ENCODE results near the gene NPHP4. TPM values are rescaled to one million over a fixed set of nuclear protein-coding genes. Genes with fewer than 3 reads are reported as not detected.

The NPHP4 gene
- polyA plus RNA-seq, 4 donors = 1.4 to 10.0 (median 2.8) TPM

- H3K4me3 ChIP-seq (ENCODE audit: low read depth in 1 of 3, low read length in 3 of 3) = no peak overlapping the region
- H3K27me3 ChIP-seq (ENCODE audit: control insufficient read depth in 3 of 3, insufficient read depth in 3 of 3, low read length in 3 of 3) = peaks cover 0 to 15% (median 0%) of the 10 kb centered on the region in 3 donors
- WGBS, 3 donors = 38 to 76% (median 58%) methylated on average over 5 of the region's 5 CpGs
- H3K27ac ChIP-seq (ENCODE audit: low read depth in 1 of 3, low read length in 2 of 3) = no peak overlapping the region
- peaks cover 0 to 7% (median 4%) of the 10 kb centered on the region in 3 donors for H3K4me1 ChIP-seq (ENCODE audit: control insufficient read depth in 3 of 3, insufficient read depth in 2 of 3, low read depth in 1 of 3, low read length in 2 of 3)
- no peaks in the 10 kb centered on the region for H3K9me3 ChIP-seq (ENCODE audit: control insufficient read depth in 2 of 2, insufficient read depth in 1 of 2, low read depth in 1 of 2, low read length in 1 of 2)
- no peaks in the 10 kb centered on the region for H3K36me3 ChIP-seq (ENCODE audit: control insufficient read depth in 3 of 3, insufficient read depth in 2 of 3, low read depth in 1 of 3, low read length in 3 of 3)
- DNase-seq (no peak), FAIRE-seq (no peak)
Observed at GRCh38 chr1:5997316-5997715, 5.1 kb upstream of the NPHP4 start.

GRCh38 chr1:5996641-5997270, 4.5 kb upstream of the NPHP4 start:
- Histone ChIP-seq H3K27ac (ENCODE audit: low read depth in 1 of 3, low read length in 2 of 3) (no peak overlapping the region), H3K27me3 (ENCODE audit: control insufficient read depth in 3 of 3, insufficient read depth in 3 of 3, low read length in 3 of 3) (peaks cover 0 to 15% (median 0%) of the 10 kb centered on the region in 3 donors), H3K9me3 (ENCODE audit: control insufficient read depth in 2 of 2, insufficient read depth in 1 of 2, low read depth in 1 of 2, low read length in 1 of 2) (no peaks in the 10 kb centered on the region), H3K4me1 (ENCODE audit: control insufficient read depth in 3 of 3, insufficient read depth in 2 of 3, low read depth in 1 of 3, low read length in 2 of 3) (peaks cover 0 to 7% (median 4%) of the 10 kb centered on the region in 3 donors), H3K36me3 (ENCODE audit: control insufficient read depth in 3 of 3, insufficient read depth in 2 of 3, low read depth in 1 of 3, low read length in 3 of 3) (no peaks in the 10 kb centered on the region), H3K4me3 (ENCODE audit: low read depth in 1 of 3, low read length in 3 of 3) (no peak overlapping the region)
- 86 to 90% (median 88%) methylated on average over 16 of the region's 16 CpGs for WGBS, 3 donors
- no peak for FAIRE-seq
- no peak for DNase-seq

GRCh38 chr1:5995871-5996630, 3.8 kb upstream of the NPHP4 start:
- FAIRE-seq (no peak), DNase-seq (no peak)
- 91 to 96% (median 95%) methylated on average over 17 of the region's 17 CpGs for WGBS, 3 donors

GRCh38 chr1:5994713-5995621, 2.7 kb upstream of the NPHP4 start:
- 72 to 80% (median 75%) methylated on average over 29 of the region's 29 CpGs for WGBS, 3 donors

More at GRCh38 chr1:5995871-5996630, 3.8 kb upstream of the NPHP4 start:
- no peak overlapping the region for H3K27ac ChIP-seq (ENCODE audit: low read depth in 1 of 3, low read length in 2 of 3)
- H3K4me1 ChIP-seq (ENCODE audit: control insufficient read depth in 3 of 3, insufficient read depth in 2 of 3, low read depth in 1 of 3, low read length in 2 of 3) = peaks cover 0 to 7% (median 4%) of the 10 kb centered on the region in 3 donors
- no peaks in the 10 kb centered on the region for H3K9me3 ChIP-seq (ENCODE audit: control insufficient read depth in 2 of 2, insufficient read depth in 1 of 2, low read depth in 1 of 2, low read length in 1 of 2)
- H3K4me3 ChIP-seq (ENCODE audit: low read depth in 1 of 3, low read length in 3 of 3) = no peak overlapping the region
- peaks cover 0 to 15% (median 0%) of the 10 kb centered on the region in 3 donors for H3K27me3 ChIP-seq (ENCODE audit: control insufficient read depth in 3 of 3, insufficient read depth in 3 of 3, low read length in 3 of 3)
- H3K36me3 ChIP-seq (ENCODE audit: control insufficient read depth in 3 of 3, insufficient read depth in 2 of 3, low read depth in 1 of 3, low read length in 3 of 3) = no peaks in the 10 kb centered on the region

GRCh38 chr1:5993556-5994491, 1.6 kb upstream of the NPHP4 start:
- peak overlapping the region in 1 of 3 donors; percentile 15 for H3K27ac ChIP-seq (ENCODE audit: low read depth in 1 of 3, low read length in 2 of 3)
- H3K36me3 ChIP-seq (ENCODE audit: control insufficient read depth in 3 of 3, insufficient read depth in 2 of 3, low read depth in 1 of 3, low read length in 3 of 3) = peaks cover 0 to 2% (median 0%) of the 10 kb centered on the region in 3 donors
- peaks cover 0 to 15% (median 0%) of the 10 kb centered on the region in 3 donors for H3K27me3 ChIP-seq (ENCODE audit: control insufficient read depth in 3 of 3, insufficient read depth in 3 of 3, low read length in 3 of 3)
- no peak for FAIRE-seq
- DNase-seq = no peak
- H3K9me3 ChIP-seq (ENCODE audit: control insufficient read depth in 2 of 2, insufficient read depth in 1 of 2, low read depth in 1 of 2, low read length in 1 of 2) = no peaks in the 10 kb centered on the region
- WGBS, 3 donors = 37 to 40% (median 39%) methylated on average over 29 of the region's 29 CpGs
- H3K4me1 ChIP-seq (ENCODE audit: control insufficient read depth in 3 of 3, insufficient read depth in 2 of 3, low read depth in 1 of 3, low read length in 2 of 3) = peaks cover 0 to 11% (median 4%) of the 10 kb centered on the region in 3 donors
- H3K4me3 ChIP-seq (ENCODE audit: low read depth in 1 of 3, low read length in 3 of 3) = peak overlapping the region; percentile 48 to 68 (median 56)

More at GRCh38 chr1:5994713-5995621, 2.7 kb upstream of the NPHP4 start:
- H3K9me3 ChIP-seq (ENCODE audit: control insufficient read depth in 2 of 2, insufficient read depth in 1 of 2, low read depth in 1 of 2, low read length in 1 of 2) = no peaks in the 10 kb centered on the region
- FAIRE-seq (no peak), DNase-seq (no peak)
- no peak overlapping the region for H3K27ac ChIP-seq (ENCODE audit: low read depth in 1 of 3, low read length in 2 of 3)
- no peaks in the 10 kb centered on the region for H3K36me3 ChIP-seq (ENCODE audit: control insufficient read depth in 3 of 3, insufficient read depth in 2 of 3, low read depth in 1 of 3, low read length in 3 of 3)
- H3K27me3 ChIP-seq (ENCODE audit: control insufficient read depth in 3 of 3, insufficient read depth in 3 of 3, low read length in 3 of 3) = peaks cover 0 to 15% (median 0%) of the 10 kb centered on the region in 3 donors
- H3K4me3 ChIP-seq (ENCODE audit: low read depth in 1 of 3, low read length in 3 of 3) = no peak overlapping the region
- peaks cover 0 to 11% (median 4%) of the 10 kb centered on the region in 3 donors for H3K4me1 ChIP-seq (ENCODE audit: control insufficient read depth in 3 of 3, insufficient read depth in 2 of 3, low read depth in 1 of 3, low read length in 2 of 3)

GRCh38 chr1:5992814-5993555, 760 bp upstream of the NPHP4 start:
- Histone ChIP-seq H3K4me1 (ENCODE audit: control insufficient read depth in 3 of 3, insufficient read depth in 2 of 3, low read depth in 1 of 3, low read length in 2 of 3) (peaks cover 0 to 11% (median 4%) of the 10 kb centered on the region in 3 donors), H3K4me3 (ENCODE audit: low read depth in 1 of 3, low read length in 3 of 3) (peak overlapping the region; percentile 48 to 68 (median 56)), H3K9me3 (ENCODE audit: control insufficient read depth in 2 of 2, insufficient read depth in 1 of 2, low read depth in 1 of 2, low read length in 1 of 2) (no peaks in the 10 kb centered on the region), H3K27ac (ENCODE audit: low read depth in 1 of 3, low read length in 2 of 3) (no peak overlapping the region), H3K27me3 (ENCODE audit: control insufficient read depth in 3 of 3, insufficient read depth in 3 of 3, low read length in 3 of 3) (peaks cover 0 to 15% (median 0%) of the 10 kb centered on the region in 3 donors), H3K36me3 (ENCODE audit: control insufficient read depth in 3 of 3, insufficient read depth in 2 of 3, low read depth in 1 of 3, low read length in 3 of 3) (peaks cover 0 to 2% (median 0%) of the 10 kb centered on the region in 3 donors)
- no peak for FAIRE-seq
- WGBS, 3 donors = 1 to 2% (median 1%) methylated on average over 39 to 49 of the region's 49 CpGs
- DNase-seq = no peak

Measured in small intestine (tissue), 7 donors.